Measurements from ENCODE around the gene CENPM. TPM values are rescaled to one million over a fixed set of nuclear protein-coding genes. Genes with fewer than 3 reads are reported as not detected.

CENPM gene
- total and polyA plus RNA-seq, 10 of the 15 experiments (the other 5 are each of a cell fraction or from before 2014, with no cell fraction given): 36.7 to 212 (median 74.7) TPM

- Histone ChIP-seq H3K79me2 (ENCODE audit: control insufficient read depth, insufficient read depth, low read length) (no peaks in the 10 kb centered on the region), H3K27me3 (replicated peaks in 1 of 2; ENCODE audit: control insufficient read depth in 2 of 2, insufficient read depth in 2 of 2, low read length in 1 of 2) (no peaks in the 10 kb centered on the region), H2AFZ (ENCODE audit: control insufficient read depth, low read depth, low read length) (no peak overlapping the region), H3K27ac (ENCODE audit: control insufficient read depth, insufficient read depth) (no peak overlapping the region), H3K36me3 (ENCODE audit: control insufficient read depth in 2 of 2, insufficient read depth in 2 of 2, low read length in 1 of 2) (no peaks in the 10 kb centered on the region), H3K9me3 (replicated peaks; ENCODE audit: control insufficient read depth, insufficient read depth, low read length) (no peaks in the 10 kb centered on the region), H3K4me3 (no peak overlapping the region), H3K4me1 (ENCODE audit: control insufficient read depth, insufficient read depth, low read length) (peaks cover 19% of the 10 kb centered on the region), H3K4me2 (ENCODE audit: control insufficient read depth, insufficient read depth) (no peak overlapping the region), H3K9ac (ENCODE audit: control insufficient read depth, insufficient read depth, low read length) (no peak overlapping the region), H4K20me1 (ENCODE audit: control insufficient read depth, insufficient read depth) (no peaks in the 10 kb centered on the region)
- intact Hi-C loops (cut with micrococcal nuclease; ENCODE audit: unreplicated experiment) (no loop called here), in situ Hi-C loops (cut with MboI) (no loop called here)
- SMC1A ChIA-PET (ENCODE audit: uncharacterized antibody, unreplicated experiment): interaction anchor here (0.6 to 1.8 kb wide), 2 partner anchors 9 to 502 kb away, joined by 3 to 5 read pairs; no protein-coding TSS in a partner anchor
- DNase-seq (ENCODE audit: low read depth, low spot score) (no peak), FAIRE-seq (no peak), ATAC-seq (no peak)
- RAD21 ChIA-PET (ENCODE audit: unreplicated experiment): no interaction called here
- TF ChIP-seq CHD1 (IDR thresholded peaks at IDR 0.05; ENCODE audit: low read depth, low read length) (no peak), CHD4 (IDR thresholded peaks at IDR 0.05) (no peak), YBX1 (IDR thresholded peaks at IDR 0.05) (no peak), KAT2A (conservative IDR thresholded peaks at IDR 0.05; ENCODE audit: control insufficient read depth, low read depth, low read length) (no peak), E4F1 (IDR thresholded peaks at IDR 0.05; ENCODE audit: borderline replicate concordance, partially characterized antibody) (no peak), PAX8 (IDR thresholded peaks at IDR 0.05) (no peak), SREBF1 (IDR thresholded peaks at IDR 0.05; ENCODE audit: low read length) (no peak), BHLHE40 (IDR thresholded peaks at IDR 0.05; ENCODE audit: borderline replicate concordance in 1 of 2, low read depth in 2 of 2, low read length in 1 of 2) (no peak), ZSCAN29 (IDR thresholded peaks at IDR 0.05) (no peak), CBX3 (IDR thresholded peaks at IDR 0.05; ENCODE audit: borderline replicate concordance, low read depth) (no peak), RELB (IDR thresholded peaks at IDR 0.05; ENCODE audit: low read depth) (no peak), STAT3 (IDR thresholded peaks at IDR 0.05; ENCODE audit: low read depth, low read length) (no peak)
- TF ChIP-seq, protein P1, sequence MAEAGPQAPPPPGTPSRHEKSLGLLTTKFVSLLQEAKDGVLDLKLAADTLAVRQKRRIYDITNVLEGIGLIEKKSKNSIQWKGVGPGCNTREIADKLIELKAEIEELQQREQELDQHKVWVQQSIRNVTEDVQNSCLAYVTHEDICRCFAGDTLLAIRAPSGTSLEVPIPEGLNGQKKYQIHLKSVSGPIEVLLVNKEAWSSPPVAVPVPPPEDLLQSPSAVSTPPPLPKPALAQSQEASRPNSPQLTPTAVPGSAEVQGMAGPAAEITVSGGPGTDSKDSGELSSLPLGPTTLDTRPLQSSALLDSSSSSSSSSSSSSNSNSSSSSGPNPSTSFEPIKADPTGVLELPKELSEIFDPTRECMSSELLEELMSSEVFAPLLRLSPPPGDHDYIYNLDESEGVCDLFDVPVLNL (IDR thresholded peaks at IDR 0.05; ENCODE audit: low read depth, low read length): no peak
- TF ChIP-seq, protein P2, sequence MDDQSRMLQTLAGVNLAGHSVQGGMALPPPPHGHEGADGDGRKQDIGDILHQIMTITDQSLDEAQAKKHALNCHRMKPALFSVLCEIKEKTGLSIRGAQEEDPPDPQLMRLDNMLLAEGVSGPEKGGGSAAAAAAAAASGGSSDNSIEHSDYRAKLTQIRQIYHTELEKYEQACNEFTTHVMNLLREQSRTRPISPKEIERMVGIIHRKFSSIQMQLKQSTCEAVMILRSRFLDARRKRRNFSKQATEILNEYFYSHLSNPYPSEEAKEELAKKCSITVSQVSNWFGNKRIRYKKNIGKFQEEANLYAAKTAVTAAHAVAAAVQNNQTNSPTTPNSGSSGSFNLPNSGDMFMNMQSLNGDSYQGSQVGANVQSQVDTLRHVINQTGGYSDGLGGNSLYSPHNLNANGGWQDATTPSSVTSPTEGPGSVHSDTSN (IDR thresholded peaks at IDR 0.05; ENCODE audit: insufficient replicate concordance, low read depth, low read length): no peak
- WGBS (ENCODE audit: insufficient coverage, insufficient replicate concordance, low lambda C conversion rate, missing lambda C conversion rate): 84% methylated on average over 5 of the region's 5 CpGs
- POLR2A ChIA-PET: no interaction called here
- no TSS peak for BruUV-seq (replicated peaks)
- CTCF ChIA-PET: no interaction called here
Measured at GRCh38 chr22:41992496-41992895, 45.5 kb upstream of the CENPM start.

Data from GM12878 (cell line).